ENCODE data around the gene FAM81A.

GRCh38 chr15:59550530-59550929 is 112.5 kb downstream of the FAM81A start:
- no peak for TF ChIP-seq POLR2AphosphoS5 (IDR thresholded peaks at IDR 0.05; ENCODE audit: insufficient read depth in 1 of 2, low read depth in 1 of 2)
- TF ChIP-seq, protein P1, sequence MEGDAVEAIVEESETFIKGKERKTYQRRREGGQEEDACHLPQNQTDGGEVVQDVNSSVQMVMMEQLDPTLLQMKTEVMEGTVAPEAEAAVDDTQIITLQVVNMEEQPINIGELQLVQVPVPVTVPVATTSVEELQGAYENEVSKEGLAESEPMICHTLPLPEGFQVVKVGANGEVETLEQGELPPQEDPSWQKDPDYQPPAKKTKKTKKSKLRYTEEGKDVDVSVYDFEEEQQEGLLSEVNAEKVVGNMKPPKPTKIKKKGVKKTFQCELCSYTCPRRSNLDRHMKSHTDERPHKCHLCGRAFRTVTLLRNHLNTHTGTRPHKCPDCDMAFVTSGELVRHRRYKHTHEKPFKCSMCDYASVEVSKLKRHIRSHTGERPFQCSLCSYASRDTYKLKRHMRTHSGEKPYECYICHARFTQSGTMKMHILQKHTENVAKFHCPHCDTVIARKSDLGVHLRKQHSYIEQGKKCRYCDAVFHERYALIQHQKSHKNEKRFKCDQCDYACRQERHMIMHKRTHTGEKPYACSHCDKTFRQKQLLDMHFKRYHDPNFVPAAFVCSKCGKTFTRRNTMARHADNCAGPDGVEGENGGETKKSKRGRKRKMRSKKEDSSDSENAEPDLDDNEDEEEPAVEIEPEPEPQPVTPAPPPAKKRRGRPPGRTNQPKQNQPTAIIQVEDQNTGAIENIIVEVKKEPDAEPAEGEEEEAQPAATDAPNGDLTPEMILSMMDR (IDR thresholded peaks at IDR 0.05): no peak
